ENCODE data around the gene RASAL2.

GRCh38 chr1:178172939-178173338, 79.0 kb downstream of the RASAL2 start:
- TF ChIP-seq POLR2A (IDR thresholded peaks at IDR 0.05; ENCODE audit: low read depth, low read length) (no peak), TAF1 (IDR thresholded peaks at IDR 0.05; ENCODE audit: borderline replicate concordance, low read depth, low read length) (no peak)

All from GM12892 (cell line).